GM19455 (cell line): ENCODE data around the gene ATP6V1B1.

Experiments
- ATAC-seq: cut with Tn5 transposase; IDR thresholded peaks from one replicate; pipeline ENCODE4 v1.9.1; 2021; ENCODE audit not compliant: unreplicated experiment

ATP6V1B1 gene

DNA sequence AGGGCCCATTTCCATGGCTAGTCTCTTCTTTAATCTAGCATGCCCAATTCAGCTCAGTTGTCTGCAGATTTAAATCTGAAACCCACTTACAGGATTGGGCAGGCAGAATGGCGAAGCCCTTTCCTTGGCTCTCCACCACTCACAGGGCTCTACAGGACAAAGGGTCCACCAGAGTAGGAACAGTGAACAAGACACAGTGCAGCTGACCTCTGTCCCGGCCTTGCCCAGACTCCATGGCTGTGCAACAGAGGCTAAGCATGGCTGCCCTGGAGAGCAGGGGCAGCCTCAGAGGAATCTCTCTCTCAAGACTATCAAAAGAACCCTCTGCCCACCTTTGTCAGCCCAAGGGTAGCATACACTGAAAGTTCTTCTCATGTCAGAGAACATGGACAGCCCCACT is 9.7 kb upstream of the ATP6V1B1 start:
- ATAC-seq = no peak

DNA sequence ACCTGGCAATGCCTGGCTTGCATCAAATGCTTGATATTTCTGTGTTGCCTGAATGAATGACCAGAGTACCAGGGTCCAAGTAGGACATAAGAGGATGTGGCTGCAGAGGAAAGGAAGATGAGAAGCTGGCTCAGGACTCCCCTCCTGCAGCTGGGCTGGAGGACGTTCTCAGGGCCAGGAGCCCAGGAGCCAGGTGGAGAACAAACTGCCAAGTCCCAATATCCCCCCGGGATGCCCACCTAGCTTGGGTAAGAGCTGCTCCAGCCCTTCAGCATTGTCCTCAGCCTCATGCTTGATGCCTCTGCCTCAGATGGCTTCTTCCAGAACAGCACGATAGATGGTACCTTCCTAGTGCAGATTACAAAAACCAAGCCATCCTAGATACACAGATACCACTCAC is 8.6 kb upstream of the ATP6V1B1 start:
- no peak for ATAC-seq

GRCh38 chr2:70927641-70928040 is 8.1 kb upstream of the ATP6V1B1 start:
- ATAC-seq = no peak

- ATAC-seq = no peak
These were observed 7.3 kb upstream of the ATP6V1B1 start for GRCh38 chr2:70928366-70928765.

- ATAC-seq = no peak
These were observed 5.0 kb upstream of the ATP6V1B1 start for GRCh38 chr2:70930371-70931329.

DNA sequence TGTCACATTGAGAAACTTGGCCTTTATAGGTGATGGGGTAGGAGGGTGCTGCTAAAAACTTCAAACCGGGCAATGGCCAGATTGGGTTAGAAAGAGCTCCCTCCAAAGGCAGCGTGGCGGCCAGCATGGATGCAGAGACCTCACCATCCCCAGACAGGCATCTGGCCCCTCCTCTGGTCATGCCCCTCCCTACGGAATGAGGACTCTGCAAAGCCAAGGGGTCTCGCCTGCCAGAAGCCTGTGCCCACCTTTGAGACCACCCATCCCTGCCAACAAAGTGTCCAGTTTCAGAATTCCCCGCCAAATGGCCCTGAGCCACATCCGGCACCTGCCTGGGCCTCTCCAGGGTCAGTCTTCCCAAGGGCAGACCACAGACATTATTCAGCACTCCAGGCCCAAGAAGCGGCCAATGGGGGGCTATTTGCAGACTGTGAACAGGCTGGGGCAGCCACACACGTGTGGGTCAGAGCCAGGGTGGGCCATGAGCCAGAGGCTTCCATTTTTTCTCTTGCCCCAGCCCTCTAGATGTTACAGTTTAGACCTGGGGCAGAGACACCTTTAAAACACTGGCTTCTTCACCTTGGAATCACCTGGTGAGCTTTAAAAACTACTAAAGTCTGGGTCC is 4.2 kb upstream of the ATP6V1B1 start:
- no peak for ATAC-seq

DNA sequence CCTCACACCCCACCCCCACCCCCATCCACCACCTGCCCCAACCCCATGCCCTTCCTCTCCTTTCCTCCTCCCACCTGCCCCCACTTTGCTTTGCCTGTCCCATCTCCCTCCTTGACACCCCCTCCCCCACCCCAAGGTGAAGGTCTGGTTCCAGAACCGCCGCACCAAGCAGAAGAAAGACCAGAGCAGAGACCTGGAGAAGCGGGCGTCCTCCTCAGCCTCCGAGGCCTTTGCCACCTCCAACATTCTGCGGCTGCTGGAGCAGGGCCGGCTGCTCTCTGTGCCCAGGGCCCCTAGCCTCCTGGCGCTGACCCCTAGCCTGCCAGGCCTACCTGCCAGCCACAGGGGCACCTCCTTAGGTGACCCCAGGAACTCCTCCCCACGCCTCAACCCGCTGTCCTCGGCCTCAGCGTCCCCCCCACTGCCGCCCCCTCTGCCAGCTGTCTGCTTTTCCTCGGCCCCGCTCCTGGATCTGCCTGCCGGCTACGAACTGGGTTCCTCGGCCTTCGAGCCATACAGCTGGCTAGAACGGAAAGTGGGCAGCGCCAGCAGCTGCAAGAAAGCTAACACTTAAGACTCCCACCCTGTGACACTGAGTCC is 3.0 kb upstream of the ATP6V1B1 start:
- ATAC-seq = no peak

GRCh38 chr2:70934981-70935380 is 719 bp upstream of the ATP6V1B1 start:
- no peak for ATAC-seq

DNA sequence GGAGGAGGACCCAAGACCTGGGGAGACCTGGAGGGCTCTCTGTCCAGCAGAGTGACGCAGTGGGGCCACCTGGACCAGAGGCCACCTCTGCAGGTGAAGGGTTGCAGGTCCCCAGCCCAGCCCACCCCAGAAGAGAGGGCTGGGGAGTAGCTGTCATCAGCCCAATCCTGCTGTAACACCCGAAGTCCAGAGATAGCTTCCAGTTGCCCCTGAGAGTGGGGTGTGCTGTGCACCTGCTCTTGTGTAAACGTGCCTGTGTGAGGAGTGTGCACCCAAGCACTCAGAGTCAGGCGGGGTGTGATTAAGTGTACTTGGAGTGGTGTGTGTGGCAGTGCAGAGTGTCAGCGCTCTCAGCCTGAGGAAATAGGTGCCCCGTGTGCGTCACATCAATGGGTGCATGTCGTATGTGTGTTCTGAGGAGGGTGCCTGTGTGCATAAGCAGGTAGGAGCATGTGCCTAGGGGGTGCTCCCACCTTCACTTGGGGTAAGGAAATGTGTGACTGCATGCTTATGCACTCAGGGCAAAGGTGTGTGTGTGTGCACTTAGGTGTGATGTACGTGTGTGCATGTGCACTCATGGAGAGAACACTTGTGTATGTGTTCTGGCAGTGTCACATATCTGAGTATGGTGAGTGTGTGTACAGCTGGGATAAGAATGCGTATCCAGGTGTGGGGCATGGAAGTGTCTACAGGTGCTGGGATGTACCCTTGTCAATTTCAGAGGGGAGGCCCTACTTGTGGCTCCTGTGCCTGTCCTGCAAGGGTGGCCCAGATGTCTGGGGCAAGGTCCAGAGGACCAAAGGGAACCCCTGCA is 672 bp downstream of the ATP6V1B1 start:
- no peak for ATAC-seq

- no peak for ATAC-seq
These were observed 1.5 kb downstream of the ATP6V1B1 start for GRCh38 chr2:70936979-70937811.

- ATAC-seq = no peak
These were observed 2.3 kb downstream of the ATP6V1B1 start for GRCh38 chr2:70937866-70938585.

DNA sequence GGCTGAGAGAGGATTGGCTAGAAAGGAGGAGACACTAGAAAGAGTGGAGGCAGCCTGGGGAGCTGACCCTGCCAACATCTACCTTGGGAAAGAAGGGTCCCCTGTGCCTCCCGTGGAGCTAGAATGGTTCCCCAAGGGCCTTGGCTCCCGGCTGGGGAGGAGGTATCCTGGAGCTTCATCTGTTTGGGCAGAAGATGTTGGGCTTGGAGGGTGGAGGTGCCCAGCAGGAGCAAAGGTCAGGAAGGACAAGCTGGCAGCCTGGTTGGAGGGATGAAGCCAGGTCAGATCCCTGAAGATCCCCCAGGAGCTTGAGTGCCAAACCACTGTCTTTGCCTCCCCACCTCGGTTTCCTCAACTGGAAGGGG is 2.9 kb downstream of the ATP6V1B1 start:
- ATAC-seq = no peak

DNA sequence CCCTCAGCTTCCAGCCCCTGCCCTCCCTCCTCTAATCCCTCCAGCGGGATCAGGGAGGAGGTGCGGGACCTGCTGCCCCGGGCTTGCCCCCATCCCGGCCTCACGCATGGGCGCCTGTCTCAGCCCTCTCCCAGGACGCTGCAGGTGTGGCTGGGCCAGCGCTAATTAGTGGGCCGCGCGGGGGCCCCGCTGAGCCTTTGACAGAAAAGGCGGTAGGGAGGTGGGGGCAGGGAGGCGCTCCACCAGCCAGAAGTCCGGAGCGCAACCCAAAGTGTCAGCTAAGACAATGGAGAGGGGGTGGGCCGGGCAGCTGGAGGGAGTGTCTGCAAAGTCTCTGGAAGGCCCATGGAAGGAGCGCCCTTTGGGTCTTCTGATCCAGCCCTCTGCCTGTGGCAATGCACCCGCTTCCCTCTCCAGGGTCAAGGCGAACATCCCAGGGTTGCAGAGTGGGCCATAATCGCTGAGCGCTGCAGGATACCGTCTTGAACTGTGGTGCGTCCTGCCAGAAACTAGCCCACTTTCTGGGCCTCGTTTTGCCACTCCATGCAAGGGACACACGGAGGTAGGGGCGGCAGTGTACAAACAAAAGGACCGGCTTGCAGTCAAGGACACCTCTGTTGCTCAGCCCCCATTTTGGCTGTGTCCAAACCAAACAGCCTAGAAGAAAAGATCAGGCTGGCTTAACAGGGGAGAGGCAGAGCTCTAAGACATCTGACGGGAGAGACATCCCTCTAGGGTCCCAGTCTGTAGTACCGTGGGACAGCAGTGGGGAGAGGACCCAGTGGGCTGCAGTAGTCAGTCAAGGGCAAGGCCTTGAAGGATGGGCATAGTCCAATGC is 3.5 kb downstream of the ATP6V1B1 start:
- ATAC-seq = no peak

DNA sequence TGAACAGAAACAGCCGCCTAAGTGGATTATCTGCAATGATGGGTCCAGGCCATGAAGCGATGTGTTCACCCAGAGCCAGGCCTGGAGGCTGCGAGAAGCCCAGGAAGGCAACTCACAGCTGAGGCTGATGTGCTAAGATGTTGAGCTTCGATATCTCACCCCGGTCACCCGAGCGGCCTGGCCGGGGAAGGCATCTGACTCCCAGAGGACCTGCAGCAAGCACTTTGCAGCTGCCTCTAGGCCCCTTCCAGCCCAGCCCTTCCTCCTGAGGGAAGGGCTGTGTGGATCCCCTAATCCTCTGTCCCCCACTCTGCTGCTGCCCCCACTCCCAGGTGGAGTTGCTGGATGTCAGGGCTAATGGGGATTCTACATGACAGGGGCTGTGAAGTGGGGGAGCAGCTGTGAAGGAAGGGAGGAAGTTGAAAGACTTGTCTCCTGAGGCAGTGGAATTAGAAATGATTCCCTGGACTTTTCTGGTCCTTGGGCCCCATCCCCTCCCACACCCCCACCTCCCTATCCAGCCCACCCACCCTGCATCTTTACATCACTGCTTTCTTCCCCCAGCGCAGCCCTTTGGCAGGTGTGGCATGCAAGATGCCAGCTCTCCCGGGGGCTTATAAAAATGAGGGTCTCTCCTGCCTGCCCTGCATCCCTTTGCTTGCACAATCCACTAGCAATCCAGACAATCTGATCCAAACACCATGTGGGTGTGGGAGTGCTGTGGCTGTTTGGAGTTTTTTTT is 4.3 kb downstream of the ATP6V1B1 start:
- no peak for ATAC-seq

DNA sequence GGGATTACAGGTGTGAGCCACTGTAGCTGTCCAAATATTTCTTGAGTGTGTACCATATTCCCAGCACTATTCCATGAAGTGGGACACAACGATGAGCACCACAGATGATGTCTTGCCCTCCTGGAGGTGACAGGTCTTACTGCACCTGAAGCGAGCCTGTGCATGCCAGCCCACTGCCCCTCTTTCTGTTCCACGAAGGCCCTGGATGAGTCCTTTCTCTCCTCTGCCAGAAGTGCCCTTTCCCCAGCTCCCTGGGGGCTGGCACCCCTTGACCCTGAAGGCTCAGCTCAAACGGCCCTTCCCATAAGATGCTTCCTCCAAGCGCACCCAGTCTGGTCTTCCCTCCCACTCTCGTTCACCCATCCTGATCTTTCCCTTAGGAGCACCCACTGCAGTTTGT is 5.5 kb downstream of the ATP6V1B1 start:
- no peak for ATAC-seq

DNA sequence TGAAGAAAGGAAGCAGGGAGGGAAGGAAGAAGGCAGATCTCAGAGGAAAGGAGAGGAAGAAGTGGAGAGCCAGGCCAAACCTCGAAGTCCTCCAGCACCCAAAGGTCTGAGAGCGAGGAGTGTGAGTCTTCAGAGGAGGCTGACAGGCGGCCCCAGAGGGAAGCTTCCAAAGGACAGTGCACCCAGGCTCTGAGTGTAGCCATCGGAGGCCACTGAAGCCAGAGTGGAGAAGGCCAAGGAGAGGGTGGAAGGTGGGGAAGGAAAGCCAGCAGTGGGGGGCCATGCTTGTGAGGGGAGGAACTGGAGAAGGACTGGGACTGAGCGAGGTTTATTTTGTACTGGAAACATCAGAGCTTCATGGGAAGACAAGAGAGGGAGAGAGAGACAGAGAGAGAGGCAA is 6.0 kb downstream of the ATP6V1B1 start:
- no peak for ATAC-seq

GRCh38 chr2:70942396-70943204 is 6.9 kb downstream of the ATP6V1B1 start:
- no peak for ATAC-seq
